HG03196 (cell line): Measurements from ENCODE around the gene DHRS3.

Experiments used
- ATAC-seq: cut with Tn5 transposase; IDR thresholded peaks from one replicate; pipeline ENCODE4 v1.9.1; 2021; ENCODE audit not compliant: unreplicated experiment

The DHRS3 gene

DNA sequence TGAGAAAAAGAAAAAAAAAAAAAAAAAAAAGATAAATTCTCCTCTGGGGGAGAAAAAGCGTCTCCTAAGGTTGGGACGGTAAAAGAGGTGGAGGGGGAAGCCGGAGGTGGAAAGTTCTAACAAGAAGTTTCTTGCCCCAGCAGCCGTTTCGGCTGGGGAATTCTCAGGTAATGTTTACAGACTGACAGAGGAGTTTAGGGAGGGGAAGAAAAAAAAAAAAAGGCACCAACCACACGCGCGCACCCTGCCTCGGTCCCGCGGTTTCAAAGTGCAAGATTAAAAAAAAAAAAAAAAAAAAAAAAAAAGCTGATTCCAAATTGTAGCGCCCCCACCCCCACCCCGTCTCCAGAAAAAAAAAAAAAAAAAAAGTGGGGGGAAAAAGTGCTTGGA lies 504 bp downstream of the DHRS3 start:
- ATAC-seq: no peak

DNA sequence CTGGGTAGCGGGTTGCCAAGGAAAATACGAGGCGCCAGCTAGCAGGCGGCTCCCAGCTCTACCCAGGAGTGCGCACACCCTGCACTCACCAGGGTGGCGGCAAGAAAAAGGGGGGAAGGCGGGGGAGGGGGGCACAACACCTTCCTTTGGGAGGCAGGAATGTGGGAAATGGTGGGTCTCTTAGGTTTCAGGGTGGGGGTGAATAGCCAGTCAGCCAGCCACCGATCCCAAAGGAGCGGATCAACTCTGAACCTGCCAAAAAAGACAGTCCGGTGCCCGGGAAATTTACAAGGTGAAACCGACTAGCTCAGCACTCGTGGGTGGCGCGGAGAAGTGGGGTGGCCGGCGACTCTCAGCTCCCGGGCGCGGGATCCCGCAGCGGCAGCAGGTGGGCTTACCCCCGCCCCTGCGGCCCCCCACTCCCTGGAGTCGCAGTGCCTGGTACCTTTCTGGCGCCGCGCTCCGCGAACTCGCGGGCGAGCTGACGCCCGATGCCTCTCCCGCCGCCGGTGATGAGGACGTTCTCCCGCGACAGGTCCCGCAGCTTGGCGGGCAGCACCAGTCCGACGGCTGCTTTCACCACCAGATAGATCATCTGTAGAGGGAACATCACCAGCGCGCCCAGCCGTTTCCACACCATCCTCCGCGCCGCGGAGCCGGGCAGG lies 1.2 kb downstream of the DHRS3 start:
- ATAC-seq: no peak

DNA sequence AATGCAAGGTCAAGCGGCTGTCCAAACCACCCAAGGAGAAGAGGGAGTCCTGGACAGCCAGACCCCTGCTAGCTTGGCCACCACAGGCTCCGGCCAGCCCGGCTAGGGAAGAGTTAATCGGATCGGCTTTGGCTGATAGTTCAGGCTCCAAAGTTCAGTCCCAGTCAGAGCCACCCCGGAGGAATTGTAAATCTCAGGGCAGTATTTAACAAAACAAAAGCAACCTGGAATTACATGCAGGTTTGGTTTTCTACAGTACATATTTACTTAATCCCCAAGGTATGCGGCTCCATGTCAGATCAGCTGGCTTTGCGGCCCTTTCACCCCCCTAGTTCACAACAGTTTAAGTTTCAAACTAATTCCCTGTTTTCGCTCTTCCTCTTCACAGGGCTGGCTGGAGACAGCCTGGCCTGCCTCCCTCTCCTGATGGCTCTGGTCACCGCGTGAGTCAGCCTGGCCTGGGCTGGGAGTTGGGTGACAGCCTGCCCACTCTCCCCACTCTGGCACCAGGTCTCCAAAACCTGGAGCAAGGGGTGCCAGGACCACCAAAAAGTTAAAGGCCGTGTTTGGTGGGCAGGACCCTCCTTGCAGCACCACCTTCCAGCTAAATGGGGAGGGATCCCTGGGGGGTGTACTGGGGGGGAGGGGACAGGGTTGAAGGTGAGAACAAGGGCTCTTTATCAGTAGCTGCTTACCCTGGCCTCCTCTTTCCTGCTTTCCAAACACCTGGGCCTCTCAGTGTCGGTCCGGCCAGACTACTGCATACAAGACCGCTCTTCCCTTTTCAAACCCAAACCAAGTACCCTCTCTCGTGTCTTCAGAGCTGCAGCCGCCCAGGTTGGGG lies 1.9 kb downstream of the DHRS3 start:
- no peak for ATAC-seq

DNA sequence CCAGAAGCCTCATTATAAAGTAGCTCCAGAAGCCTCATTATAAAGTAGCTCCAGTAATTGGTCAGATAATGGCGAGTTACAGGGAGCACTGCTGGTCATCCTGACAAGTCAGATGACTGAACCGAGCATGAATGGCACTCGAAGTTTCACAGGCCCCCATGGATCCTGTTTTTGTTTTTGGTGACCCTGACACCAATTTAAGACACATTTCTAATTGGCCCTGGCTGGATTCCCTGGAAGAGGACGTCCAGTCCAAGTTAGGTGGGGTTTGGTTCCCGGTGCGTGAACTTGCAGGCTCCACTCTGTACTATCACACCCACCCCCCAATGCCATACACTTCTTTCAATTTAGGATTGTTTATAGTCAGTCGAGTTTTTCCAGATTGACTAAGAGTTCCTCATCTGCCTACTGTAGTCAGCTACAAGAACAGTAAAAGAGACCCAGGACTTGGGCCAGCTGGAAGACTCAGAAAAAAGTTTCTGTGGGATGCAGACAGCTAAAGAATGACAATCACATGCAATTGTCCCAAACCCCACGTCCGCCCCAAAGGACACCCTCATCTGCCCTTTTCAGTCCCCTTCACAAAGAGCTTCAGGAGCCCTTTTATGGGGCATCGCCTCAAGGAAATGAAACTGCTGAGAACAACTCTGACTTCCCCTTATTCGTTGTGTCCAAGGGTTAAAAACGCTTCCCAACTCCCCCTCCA lies 2.7 kb downstream of the DHRS3 start:
- ATAC-seq: no peak

DNA sequence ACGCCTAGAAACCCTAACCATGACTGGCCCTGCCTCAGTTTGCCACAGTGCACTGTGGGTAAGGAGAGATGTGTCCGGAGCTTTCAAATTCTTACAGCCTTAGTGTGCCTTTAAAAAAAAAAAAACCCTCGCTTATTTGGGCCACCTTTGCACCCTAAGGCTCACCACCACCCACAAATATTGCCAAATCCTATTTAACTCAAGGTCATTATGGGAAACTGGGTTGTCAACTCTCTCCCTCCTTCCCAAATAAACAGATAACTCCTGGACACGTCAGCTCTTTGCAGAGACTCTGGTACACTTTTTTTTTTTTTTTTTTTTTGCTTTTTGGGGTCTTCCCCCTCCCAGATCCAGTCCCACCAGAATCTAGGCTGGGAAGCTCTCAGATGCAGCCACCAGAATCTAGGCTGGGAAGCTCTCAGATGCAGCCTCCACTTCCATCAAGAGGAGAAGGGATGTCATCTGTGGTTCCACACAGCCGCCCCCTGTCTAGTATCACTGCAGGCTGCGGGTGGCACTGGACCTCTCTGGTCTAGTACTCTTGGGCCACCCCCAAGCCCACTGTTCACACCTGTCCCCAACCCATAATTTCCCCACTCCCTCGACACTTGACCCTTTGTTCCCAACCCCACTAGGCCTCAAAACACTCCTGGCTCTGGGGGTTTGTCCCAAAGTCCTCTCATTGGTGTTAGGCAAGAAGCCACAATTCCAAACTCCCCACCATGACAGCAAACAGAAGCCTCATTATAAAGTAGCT lies 3.4 kb downstream of the DHRS3 start:
- no peak for ATAC-seq

DNA sequence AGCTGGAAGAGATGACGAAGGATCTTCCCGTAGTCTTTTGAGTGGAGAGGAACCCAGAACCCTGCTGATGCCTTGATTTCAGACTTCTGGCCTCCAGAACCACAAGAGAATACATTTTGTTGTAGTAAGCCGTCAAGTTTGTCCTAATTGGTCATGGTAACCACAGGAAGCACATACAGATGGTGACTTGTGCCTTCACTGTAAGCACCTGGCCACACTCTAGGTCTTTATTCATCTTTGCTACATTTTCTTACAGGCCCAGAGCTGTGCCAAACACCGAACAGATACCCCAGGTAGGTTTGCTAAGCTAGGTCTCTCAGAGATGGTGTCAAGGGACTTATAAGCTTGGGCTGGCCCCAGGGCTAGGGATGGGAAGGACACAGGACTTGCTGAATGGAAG lies 4.8 kb downstream of the DHRS3 start:
- no peak for ATAC-seq

DNA sequence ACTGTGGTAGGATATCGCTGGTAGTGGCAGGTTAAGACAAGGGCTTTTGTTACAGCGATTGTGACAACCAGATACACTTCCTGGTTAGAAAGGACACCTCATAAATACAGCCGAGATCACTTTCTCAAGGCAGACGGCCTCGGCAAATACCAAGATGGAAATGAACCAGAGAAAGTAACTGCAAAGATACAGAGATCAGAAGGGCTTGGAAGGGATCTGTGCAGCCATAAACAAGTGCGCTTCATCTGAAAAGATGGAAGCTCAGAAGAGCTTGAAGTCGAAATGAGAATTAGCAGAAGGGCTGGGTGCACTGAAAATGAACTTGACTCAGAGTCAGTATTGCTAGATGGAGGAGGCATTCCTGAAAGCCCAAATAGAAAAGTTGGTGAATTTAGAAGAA lies 7.1 kb downstream of the DHRS3 start:
- no peak for ATAC-seq

DNA sequence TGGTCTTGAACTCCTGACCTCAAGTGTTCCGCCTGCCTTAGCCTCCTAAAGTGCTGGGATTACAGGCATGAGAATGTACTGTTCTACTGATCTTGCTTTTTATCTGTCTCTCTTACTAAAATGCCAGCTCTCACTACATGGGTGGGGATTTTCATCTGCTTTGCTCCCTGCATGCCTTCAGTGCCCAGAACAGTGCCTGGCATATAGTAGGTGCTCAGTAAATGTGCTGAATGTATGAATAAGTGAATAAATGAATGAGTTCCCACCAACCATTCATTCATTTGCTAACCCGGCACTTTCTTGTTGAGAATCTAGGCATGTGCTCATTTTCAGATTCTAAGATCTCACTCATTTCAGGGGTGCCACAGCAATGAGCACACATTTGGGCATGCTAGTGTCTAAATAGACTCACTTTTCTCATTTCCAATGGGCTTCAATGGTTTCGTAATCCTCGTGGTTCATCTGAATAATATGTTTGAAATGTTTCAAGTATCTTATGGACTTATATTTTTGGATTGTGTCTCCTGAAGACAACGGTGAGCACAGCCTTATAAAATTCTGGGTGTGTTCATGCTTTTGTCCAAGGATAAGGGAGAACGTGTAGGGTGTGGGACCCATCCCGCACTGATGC lies 7.6 kb downstream of the DHRS3 start:
- ATAC-seq: no peak

DNA sequence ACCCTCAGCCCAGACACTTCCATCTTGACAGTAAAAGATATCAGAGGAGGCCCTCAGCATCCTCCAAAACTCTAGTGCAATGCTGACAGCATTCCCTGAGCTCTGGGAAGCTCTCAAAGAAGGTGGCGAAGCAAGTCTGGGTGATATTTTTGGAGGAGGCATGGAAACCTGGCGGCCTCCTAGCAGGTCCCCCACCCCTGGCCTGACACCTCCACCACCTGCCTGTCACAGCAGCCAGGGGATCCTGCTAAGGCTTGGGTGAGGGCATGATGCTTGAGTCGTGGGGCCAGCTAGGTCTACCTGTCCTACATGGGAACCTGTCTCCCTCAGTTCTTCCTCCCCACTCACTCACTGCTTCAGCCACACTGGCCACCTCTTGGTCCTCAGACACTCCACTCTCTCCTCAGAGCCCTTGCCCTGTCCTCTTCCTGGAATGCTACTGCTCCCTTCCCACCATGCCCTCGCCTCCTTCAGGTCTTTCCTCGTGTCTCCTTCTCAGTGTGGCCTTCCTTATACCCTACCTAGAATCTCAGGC lies 8.5 kb downstream of the DHRS3 start:
- ATAC-seq: no peak

DNA sequence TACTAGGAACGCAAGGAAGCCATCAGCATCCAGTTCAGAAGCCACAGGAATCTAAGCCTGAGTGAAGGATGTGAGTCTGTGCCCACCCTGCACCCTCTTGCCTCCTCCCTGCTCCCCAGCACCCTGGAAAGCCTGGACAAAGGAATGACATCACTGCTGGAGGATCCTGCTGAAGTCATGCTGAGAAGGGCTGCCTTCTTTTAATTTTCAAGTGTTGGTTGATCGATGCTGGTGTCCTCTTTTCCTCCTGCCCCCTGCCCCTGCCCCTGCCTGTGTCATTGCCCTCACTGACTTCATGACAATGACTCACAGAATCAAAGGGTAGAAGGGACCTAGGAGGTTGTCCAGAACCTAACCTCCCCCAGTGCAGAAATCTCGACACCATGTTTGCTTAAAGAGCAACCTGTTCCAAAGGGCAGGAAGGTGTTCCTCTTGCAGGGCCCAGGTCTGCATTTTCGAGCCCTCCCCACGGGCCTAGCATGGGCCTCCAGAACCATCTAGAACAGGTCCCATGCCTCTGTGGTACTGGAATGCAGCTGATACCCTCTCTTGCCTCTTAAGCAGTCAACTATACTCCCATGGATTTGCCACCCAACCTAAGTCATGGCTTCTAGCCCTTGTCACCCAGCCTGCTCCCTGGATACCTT lies 9.6 kb downstream of the DHRS3 start:
- ATAC-seq: no peak

DNA sequence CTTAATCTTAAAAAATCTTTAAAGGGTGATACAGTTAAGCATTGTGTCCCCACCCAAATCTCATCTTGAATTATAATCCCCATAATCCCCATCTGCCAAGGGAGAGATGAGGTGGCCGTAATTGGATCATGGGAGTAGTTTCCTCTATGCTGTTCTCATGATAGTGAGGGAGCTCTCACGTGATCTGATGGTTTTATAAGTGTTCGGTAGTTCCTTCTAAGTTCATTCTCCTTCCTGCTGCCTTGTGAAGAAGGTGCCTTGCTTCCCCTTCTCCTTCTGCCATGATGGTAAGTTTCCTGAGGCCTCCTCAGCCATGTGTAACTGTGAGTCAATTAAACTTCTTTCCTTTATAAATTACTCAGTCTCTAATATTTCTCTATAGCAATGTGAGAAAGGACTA lies 10.7 kb downstream of the DHRS3 start:
- no peak for ATAC-seq

DNA sequence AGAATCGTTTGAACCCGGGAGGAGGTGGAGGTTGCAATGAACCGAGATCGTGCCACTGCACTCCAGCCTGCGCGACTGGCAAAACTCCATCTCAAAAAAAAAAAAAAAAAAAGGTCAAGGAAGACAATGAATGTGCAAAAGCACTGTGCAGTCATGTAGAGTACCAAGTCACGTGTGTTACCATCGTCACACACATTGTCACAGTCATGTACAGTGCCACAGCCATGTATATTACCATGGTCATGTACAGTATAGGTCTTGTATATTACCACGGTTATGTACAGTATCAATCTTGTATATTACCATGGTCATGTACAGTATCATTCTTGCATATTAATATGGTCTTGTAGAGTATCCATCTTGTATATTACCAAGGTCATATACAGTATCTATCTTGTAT lies 13.0 kb downstream of the DHRS3 start:
- no peak for ATAC-seq

DNA sequence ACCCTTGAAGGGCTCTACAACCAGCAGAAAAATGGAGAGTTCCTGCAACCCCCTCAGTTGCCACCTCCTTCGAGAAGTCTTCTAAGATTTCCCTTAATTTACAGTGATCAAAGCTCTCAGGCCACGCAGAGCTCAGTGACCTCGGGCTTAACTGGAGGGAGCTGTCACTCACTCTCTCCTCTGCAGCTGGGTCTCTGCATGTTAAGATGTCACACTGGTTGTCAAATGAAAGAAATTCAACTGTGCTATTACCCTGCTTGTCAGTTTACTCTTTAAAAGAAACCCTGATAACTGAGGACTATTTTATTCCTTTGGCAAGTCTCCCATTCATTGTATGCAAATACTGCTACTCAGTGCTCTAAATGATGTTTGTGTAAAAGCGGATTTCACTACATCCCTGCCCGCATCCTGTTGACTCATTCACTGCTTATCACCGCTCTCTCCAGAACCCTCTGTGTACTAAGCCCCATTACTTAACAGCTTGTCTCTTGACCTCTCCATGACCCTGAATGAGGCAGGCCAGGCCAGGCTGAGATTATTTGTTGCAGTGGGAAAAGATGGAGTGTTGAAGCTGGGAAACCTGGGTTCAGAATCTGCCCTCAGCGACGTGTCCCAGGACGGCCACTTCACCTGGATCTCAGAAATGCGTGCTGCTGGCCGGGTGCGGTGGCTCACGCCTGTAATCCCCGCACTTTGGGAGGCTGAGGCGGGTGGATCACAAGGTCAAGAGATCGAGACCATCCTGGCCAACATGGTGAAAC lies 13.7 kb downstream of the DHRS3 start:
- peak; percentile 60 for ATAC-seq

DNA sequence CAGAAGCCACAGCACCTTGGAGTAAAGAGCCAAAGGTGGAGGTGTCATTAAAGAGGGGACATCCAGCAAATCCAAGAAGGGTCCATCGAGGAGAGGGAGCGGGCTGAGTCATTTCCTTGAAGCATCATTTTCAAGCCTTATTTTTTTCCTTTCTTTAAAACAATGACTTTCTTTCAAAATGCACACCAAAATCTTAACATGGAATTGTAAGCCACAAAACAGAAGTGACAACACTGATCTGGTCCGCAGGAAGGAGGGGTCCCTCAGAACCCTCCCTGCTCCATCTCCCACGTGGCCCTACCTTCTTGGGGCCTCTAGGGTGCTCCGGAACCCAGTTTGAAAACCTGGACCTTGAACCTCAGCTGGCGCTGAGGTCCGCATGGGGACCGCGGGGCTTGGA lies 14.8 kb downstream of the DHRS3 start:
- ATAC-seq: no peak

DNA sequence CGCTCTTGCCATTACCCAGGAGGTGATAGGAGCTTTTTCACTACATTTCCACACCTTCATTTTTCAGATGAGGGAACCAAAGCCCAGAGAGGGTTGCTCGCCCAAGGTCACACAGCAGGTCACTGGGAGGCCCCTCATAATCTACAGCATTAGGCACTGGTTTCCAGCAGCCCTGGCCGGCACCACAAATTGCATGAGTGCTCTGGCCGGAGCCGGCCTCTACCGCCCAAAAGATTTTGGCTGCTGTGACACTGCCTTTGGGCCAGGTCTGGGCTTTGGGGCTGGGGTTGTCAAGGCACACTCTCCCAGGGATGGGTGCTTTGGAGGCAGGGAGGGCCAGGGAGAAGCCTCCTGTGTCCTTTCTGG lies 15.4 kb downstream of the DHRS3 start:
- no peak for ATAC-seq

DNA sequence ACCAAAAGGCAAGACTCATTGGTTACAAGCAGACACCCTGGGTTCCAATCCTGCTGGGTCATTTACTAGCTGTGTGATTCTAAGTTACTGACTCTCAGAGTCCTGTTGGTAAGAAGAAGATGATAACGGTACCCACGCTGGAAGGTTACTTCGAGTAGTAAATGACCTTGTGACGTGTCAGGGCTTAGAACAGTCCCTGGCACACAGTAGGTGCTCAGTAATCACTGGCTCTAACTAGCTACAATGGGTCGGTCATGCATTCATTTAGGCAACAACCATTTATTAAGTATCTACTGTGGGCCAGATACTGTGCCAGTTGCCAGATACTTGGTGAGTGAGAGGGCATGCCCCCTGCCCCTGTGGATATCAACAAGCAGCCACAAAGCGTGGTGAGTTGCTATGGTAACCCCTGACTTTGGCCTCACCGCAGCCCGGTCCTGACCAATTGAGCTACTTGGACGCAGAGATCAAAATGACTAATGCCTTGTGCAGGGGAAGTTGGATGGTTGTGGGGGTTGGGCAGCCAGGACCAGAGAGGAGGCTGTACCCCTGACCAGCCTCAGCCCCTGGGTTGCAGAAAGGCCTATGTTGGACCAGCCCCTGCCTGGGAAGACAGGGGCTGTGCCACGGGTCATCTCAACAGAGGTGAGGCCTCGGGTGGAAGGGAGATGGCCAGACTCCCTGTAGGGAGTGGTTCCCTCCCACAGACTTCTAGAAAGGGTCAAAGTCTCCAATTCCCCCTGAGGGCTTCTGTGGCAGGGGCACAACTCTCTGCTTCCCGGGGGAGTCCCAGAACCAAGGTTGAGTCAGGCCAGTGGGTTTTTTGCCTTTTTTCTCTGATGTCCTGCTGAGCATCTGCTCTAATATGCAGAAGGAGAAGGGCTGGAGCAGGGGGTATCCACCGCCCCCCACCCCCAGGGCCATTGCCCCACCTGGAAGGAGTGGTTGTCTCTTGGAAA lies 16.0 kb downstream of the DHRS3 start:
- ATAC-seq: no peak

DNA sequence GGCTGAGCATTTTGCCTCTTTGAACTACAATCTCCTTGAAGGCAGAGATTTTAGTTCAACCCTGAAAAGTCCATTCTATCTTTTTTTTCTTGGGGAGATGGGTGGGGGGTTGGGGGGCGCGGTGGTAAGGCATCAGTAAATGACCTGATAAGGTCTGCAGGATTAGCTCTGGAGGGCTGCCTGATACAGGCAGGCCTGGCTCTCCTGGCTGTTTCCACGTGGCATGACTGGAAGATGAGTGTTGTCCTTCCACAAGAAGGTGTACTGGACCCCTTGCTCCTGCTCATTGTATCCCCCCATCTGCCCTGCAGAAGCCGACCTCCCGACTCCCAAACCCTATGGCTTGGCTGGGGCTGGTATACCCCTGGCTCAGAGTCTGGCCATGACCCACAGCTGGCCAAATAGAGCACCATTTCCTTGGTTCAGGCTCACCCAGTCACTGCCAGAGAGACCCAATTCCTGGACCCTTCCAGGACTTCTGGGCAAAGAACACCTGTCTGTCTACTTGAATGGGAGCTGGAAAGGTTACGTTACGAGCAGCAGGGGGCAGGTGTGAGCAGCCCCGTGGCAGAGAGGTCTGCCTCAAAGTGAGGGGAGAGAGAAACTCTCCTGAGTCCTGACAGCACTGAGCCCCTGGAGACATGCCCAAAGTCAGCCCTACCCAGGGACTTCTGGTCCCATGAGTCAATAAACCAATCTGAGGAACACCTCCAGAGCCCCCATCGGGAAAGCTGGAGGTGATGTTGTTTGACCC lies 17.0 kb downstream of the DHRS3 start:
- ATAC-seq: no peak

DNA sequence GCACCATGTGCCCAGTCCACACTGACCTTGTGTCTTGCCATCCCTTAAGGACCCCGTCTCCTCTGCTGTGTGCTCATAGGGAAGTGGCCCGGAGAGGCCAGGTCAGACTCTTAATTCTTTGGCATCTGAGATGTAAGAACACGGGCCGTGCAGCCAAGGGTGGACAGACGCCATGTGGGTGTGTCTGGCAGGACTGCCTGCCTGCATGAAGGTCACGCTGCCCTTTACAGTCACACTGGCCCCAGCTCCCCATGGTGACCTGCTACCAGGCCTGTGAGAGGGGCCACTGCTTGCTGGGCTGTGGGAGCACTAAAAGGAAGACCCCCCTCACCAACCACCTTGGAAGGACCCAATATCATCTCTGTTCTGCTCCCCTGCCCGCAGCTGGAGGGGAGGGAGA lies 17.7 kb downstream of the DHRS3 start:
- no peak for ATAC-seq
